G401 (cell line): ENCODE measurements around the gene IGFALS. TPM values are rescaled to one million over a fixed set of nuclear protein-coding genes. Genes with fewer than 3 reads are reported as not detected.

Experiments
- DNase-seq: peaks from one replicate; pipeline ENCODE4 v3.0.0-alpha.2; 2015; ENCODE audit warnings: low spot score
- in situ Hi-C: cut with HindIII; loops from 2 replicates; pipeline ENCODE4 v1.10.0; 2016; ENCODE audit warnings: low sequenced_read_pairs, mixed read lengths
- total RNA-seq: library from RNA; depleted of rRNA; stranded (reverse); fragments of >200 nt; shearing (Covaris generic); gene quantifications from 2 replicates; pipeline ENCODE4 v1.2.3, GENCODE V29; 2014

IGFALS gene
- total RNA-seq, 1 experiment from 2014 or later, result not detected

GRCh38 chr16:1770328-1771187, 22.9 kb downstream of the IGFALS start:
- in situ Hi-C loops, result no loop called here
- peak; percentile 78 for DNase-seq

- DNase-seq, result no peak
- in situ Hi-C loops, result no loop called here
Measured at GRCh38 chr16:1769402-1770300, 23.9 kb downstream of the IGFALS start.

- in situ Hi-C loops, result no loop called here
- DNase-seq, result no peak
Measured at GRCh38 chr16:1768767-1769401, 24.6 kb downstream of the IGFALS start.

- DNase-seq, result no peak
- in situ Hi-C loops, result no loop called here
Measured at GRCh38 chr16:1768061-1768766, 25.3 kb downstream of the IGFALS start.

- in situ Hi-C loops, result no loop called here
- DNase-seq, result no peak
Measured at GRCh38 chr16:1767116-1767994, 26.1 kb downstream of the IGFALS start.

GRCh38 chr16:1766701-1767100, 26.8 kb downstream of the IGFALS start:
- in situ Hi-C loops, result no loop called here
- no peak for DNase-seq

GRCh38 chr16:1766231-1766630, 27.3 kb downstream of the IGFALS start:
- in situ Hi-C loops, result no loop called here
- no peak for DNase-seq

GRCh38 chr16:1765826-1766225, 27.7 kb downstream of the IGFALS start:
- no peak for DNase-seq

GRCh38 chr16:1764971-1765370, 28.5 kb downstream of the IGFALS start:
- in situ Hi-C loops, result no loop called here
- no peak for DNase-seq

More at GRCh38 chr16:1765826-1766225, 27.7 kb downstream of the IGFALS start:
- in situ Hi-C loops, result no loop called here

GRCh38 chr16:1763521-1764511, 29.7 kb downstream of the IGFALS start:
- DNase-seq, result peak; percentile 75
- in situ Hi-C loops, result no loop called here

GRCh38 chr16:1762879-1763520, 30.5 kb downstream of the IGFALS start:
- in situ Hi-C loops, result no loop called here
- DNase-seq, result no peak

GRCh38 chr16:1762196-1762878, 31.2 kb downstream of the IGFALS start:
- in situ Hi-C loops, result no loop called here
- no peak for DNase-seq

- DNase-seq, result no peak
- in situ Hi-C loops, result no loop called here
Measured at GRCh38 chr16:1761751-1762150, 31.8 kb downstream of the IGFALS start.

- in situ Hi-C loops, result no loop called here
- DNase-seq, result no peak
Measured at GRCh38 chr16:1760911-1761310, 32.6 kb downstream of the IGFALS start.

- DNase-seq, result no peak
- in situ Hi-C loops, result no loop called here
Measured at GRCh38 chr16:1759511-1759910, 34.0 kb downstream of the IGFALS start.

- no peak for DNase-seq
- in situ Hi-C loops, result no loop called here
Measured at GRCh38 chr16:1758923-1759322, 34.6 kb downstream of the IGFALS start.
